ENCODE results near the gene SSBP1.
"Not testable (repeated sequence)": the region's sequence is repeated elsewhere in the genome, so short reads cannot be mapped to it uniquely, and the experiment has no call there.

The SSBP1 gene

DNA sequence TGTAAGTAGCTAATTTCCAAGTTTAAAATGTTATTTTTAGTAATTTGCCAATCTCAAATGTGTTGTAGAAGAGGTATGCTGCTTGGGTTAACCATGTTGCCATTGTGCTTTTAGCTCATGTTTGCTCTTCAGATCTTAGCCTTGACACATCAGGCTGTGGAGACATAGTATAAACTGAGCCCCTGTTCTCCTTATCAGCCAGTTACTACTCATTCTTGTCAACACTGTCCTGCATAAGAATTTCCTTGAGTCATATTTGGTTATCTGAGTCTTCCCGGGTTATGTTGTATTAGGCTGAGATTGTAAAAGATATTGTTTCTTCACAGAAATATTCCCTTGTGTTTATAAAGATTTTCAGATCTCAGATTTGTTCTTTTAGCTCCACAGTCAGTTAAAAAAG, 4.1 kb downstream of the SSBP1 start:
- H3K4me3 ChIP-seq (ENCODE audit: insufficient read length, low read depth) = no peak overlapping the region

DNA sequence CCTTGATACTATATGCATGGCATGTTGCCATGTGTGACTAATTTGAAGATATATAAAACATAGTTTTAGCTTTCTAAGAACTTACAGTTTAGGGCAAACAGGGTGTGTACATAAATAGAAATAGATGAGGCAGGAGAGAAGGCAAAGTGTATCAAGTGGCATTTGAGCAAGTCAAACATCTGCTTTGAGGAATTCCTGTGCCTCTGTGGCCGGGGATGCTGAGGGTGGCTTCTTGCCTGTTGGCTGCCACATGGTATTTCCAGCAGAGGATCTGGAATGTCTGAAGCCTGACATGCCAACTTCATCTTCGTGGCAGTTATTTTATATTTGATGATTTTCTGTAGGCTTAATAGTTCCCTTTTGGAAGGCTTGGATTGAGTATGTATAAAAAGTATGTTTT, 6.0 kb downstream of the SSBP1 start:
- no peak for DNase-seq (ENCODE audit: low read depth, low spot score)
- Histone ChIP-seq H3K27me3 (ENCODE audit: insufficient read depth, insufficient read length) (no peaks in the 10 kb centered on the region), H3K4me3 (ENCODE audit: insufficient read length, low read depth) (no peak overlapping the region), H3K36me3 (ENCODE audit: insufficient read depth, insufficient read length, low read length) (peaks cover 82% of the 10 kb centered on the region), H3K9me3 (ENCODE audit: insufficient read depth, low read length) (peaks cover 5% of the 10 kb centered on the region; the same call in 1 of the 2 replicates), H3K9ac (ENCODE audit: insufficient read length, low read depth) (no peak overlapping the region), H3K4me1 (ENCODE audit: insufficient read depth, insufficient read length) (no peaks in the 10 kb centered on the region)
- no peak for TF ChIP-seq ZNF274 (IDR thresholded peaks at IDR 0.05; ENCODE audit: low read depth, low read length)
- TF ChIP-seq YY1 (IDR thresholded peaks at IDR 0.05; ENCODE audit: insufficient read depth, insufficient read length) = no peak
- no peak for TF ChIP-seq SUZ12 (IDR thresholded peaks at IDR 0.05; ENCODE audit: extremely low read depth, insufficient read depth, insufficient read length)

More for the DNA sequence above, 4.1 kb downstream of the SSBP1 start:
- Histone ChIP-seq H3K4me1 (ENCODE audit: insufficient read depth, insufficient read length) (no peaks in the 10 kb centered on the region), H3K27me3 (ENCODE audit: insufficient read depth, insufficient read length) (no peaks in the 10 kb centered on the region), H3K9me3 (ENCODE audit: insufficient read depth, low read length) (no peaks in the 10 kb centered on the region), H3K9ac (ENCODE audit: insufficient read length, low read depth) (no peak overlapping the region), H3K36me3 (ENCODE audit: insufficient read depth, insufficient read length, low read length) (peaks cover 71% of the 10 kb centered on the region)
- TF ChIP-seq SUZ12 (IDR thresholded peaks at IDR 0.05; ENCODE audit: extremely low read depth, insufficient read depth, insufficient read length) (no peak), YY1 (IDR thresholded peaks at IDR 0.05; ENCODE audit: insufficient read depth, insufficient read length) (no peak), ZNF274 (IDR thresholded peaks at IDR 0.05; ENCODE audit: low read depth, low read length) (no peak)
- DNase-seq (ENCODE audit: low read depth, low spot score) = no peak

GRCh38 chr7:141748396-141748795, 10.2 kb downstream of the SSBP1 start:
- peaks cover 86% of the 10 kb centered on the region for H3K36me3 ChIP-seq (ENCODE audit: insufficient read depth, insufficient read length, low read length)
- no peak overlapping the region for H3K4me3 ChIP-seq (ENCODE audit: insufficient read length, low read depth)
- TF ChIP-seq SUZ12 (IDR thresholded peaks at IDR 0.05; ENCODE audit: extremely low read depth, insufficient read depth, insufficient read length) (no peak), ZNF274 (IDR thresholded peaks at IDR 0.05; ENCODE audit: low read depth, low read length) (no peak), YY1 (IDR thresholded peaks at IDR 0.05; ENCODE audit: insufficient read depth, insufficient read length) (no peak)
- no peaks in the 10 kb centered on the region for H3K27me3 ChIP-seq (ENCODE audit: insufficient read depth, insufficient read length)
- H3K4me1 ChIP-seq (ENCODE audit: insufficient read depth, insufficient read length) = no peaks in the 10 kb centered on the region
- no peak overlapping the region for H3K9ac ChIP-seq (ENCODE audit: insufficient read length, low read depth)
- peaks cover 45% of the 10 kb centered on the region for H3K9me3 ChIP-seq (ENCODE audit: insufficient read depth, low read length)
- no peak for DNase-seq (ENCODE audit: low read depth, low spot score)

- Histone ChIP-seq H3K36me3 (ENCODE audit: insufficient read depth, insufficient read length, low read length) (peaks cover 80% of the 10 kb centered on the region), H3K9me3 (ENCODE audit: insufficient read depth, low read length) (peaks cover 48% of the 10 kb centered on the region)
- H3K9ac ChIP-seq (ENCODE audit: insufficient read length, low read depth); DNase-seq (ENCODE audit: low read depth, low spot score); H3K4me3 ChIP-seq (ENCODE audit: insufficient read length, low read depth); H3K27me3 ChIP-seq (ENCODE audit: insufficient read depth, insufficient read length); H3K4me1 ChIP-seq (ENCODE audit: insufficient read depth, insufficient read length): not testable (repeated sequence)
Measured at GRCh38 chr7:141751904-141752303, 13.7 kb downstream of the SSBP1 start.

- Histone ChIP-seq H3K9me3 (ENCODE audit: insufficient read depth, low read length) (peaks cover 51% of the 10 kb centered on the region), H3K9ac (ENCODE audit: insufficient read length, low read depth) (no peak overlapping the region), H3K27me3 (ENCODE audit: insufficient read depth, insufficient read length) (no peaks in the 10 kb centered on the region), H3K36me3 (ENCODE audit: insufficient read depth, insufficient read length, low read length) (peaks cover 87% of the 10 kb centered on the region), H3K4me3 (ENCODE audit: insufficient read length, low read depth) (no peak overlapping the region), H3K4me1 (ENCODE audit: insufficient read depth, insufficient read length) (no peaks in the 10 kb centered on the region)
- TF ChIP-seq ZNF274 (IDR thresholded peaks at IDR 0.05; ENCODE audit: low read depth, low read length) (no peak), SUZ12 (IDR thresholded peaks at IDR 0.05; ENCODE audit: extremely low read depth, insufficient read depth, insufficient read length) (no peak), YY1 (IDR thresholded peaks at IDR 0.05; ENCODE audit: insufficient read depth, insufficient read length) (no peak)
- peak; percentile 39 for DNase-seq (ENCODE audit: low read depth, low spot score)
Measured at GRCh38 chr7:141752634-141753033, 14.5 kb downstream of the SSBP1 start.

DNA sequence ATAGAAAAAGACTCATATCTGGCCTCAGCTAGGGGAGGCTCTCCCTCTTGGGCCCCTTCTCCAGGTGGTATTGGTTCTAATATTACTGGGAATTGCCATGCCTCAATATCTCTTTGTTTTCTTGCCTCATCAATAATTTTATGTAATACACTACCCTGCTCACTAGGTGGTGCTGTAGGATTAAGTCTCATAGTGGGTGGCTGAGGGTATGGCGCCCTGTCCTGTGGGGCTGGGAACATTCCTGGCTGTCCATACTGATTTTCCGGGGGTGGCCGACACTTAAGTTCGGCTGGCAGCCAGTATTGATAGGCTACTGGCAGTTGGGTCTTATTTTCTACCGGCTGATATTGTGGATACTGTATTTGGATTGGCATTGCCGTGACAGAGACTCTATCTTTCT, 16.8 kb downstream of the SSBP1 start:
- no peak for TF ChIP-seq YY1 (IDR thresholded peaks at IDR 0.05; ENCODE audit: insufficient read depth, insufficient read length)
- no peak for TF ChIP-seq SUZ12 (IDR thresholded peaks at IDR 0.05; ENCODE audit: extremely low read depth, insufficient read depth, insufficient read length)
- TF ChIP-seq ZNF274 (IDR thresholded peaks at IDR 0.05; ENCODE audit: low read depth, low read length) = no peak
- peak; percentile 30 for DNase-seq (ENCODE audit: low read depth, low spot score)

DNA sequence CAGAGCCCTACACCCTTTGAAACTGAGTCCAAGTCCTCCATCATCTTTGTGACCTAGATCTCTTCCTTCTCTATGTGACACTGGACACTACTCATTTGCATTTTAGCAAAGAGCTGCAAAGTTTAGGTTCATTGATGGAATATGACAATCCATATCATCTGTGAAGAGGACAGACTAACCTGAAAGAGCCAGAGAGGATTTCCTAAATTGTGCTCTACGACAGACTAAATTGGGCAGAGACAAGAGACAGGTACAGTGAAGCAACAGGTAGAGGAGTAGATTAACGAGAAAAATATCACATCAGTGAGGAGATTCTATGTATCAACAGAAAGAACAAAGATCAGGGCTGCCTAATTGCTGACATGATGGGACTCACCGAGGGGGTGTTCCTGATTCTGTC, 25.6 kb downstream of the SSBP1 start, which contains the start of gene TAS2R3:
Gene TAS2R3, plus strand, starts transcription at position 301 of the 400 bp plus-strand sequence. Its CDS starts 62 bp downstream, at position 363.
- Histone ChIP-seq H3K4me3 (ENCODE audit: insufficient read length, low read depth) (no peak within 1 kb of the TSS), H3K4me1 (ENCODE audit: insufficient read depth, insufficient read length) (no peaks in the 10 kb centered on the region), H3K36me3 (ENCODE audit: insufficient read depth, insufficient read length, low read length) (peaks cover 33% of the 10 kb centered on the region), H3K27me3 (ENCODE audit: insufficient read depth, insufficient read length) (no peaks in the 10 kb centered on the region), H3K9ac (ENCODE audit: insufficient read length, low read depth) (no peak within 1 kb of the TSS), H3K9me3 (ENCODE audit: insufficient read depth, low read length) (peaks cover 16% of the 10 kb centered on the region; the same call in 1 of the 2 replicates)
- DNase-seq (ENCODE audit: low read depth, low spot score) = no peak
- TF ChIP-seq ZNF274 (IDR thresholded peaks at IDR 0.05; ENCODE audit: low read depth, low read length) = no peak
- no peak for TF ChIP-seq SUZ12 (IDR thresholded peaks at IDR 0.05; ENCODE audit: extremely low read depth, insufficient read depth, insufficient read length)
- no peak for TF ChIP-seq YY1 (IDR thresholded peaks at IDR 0.05; ENCODE audit: insufficient read depth, insufficient read length)

More for the DNA sequence above, 16.8 kb downstream of the SSBP1 start:
- peaks cover 79% of the 10 kb centered on the region for H3K36me3 ChIP-seq (ENCODE audit: insufficient read depth, insufficient read length, low read length)
- peaks cover 54% of the 10 kb centered on the region for H3K9me3 ChIP-seq (ENCODE audit: insufficient read depth, low read length)
- H3K9ac ChIP-seq (ENCODE audit: insufficient read length, low read depth) = no peak overlapping the region
- H3K4me1 ChIP-seq (ENCODE audit: insufficient read depth, insufficient read length) = no peaks in the 10 kb centered on the region
- H3K4me3 ChIP-seq (ENCODE audit: insufficient read length, low read depth) = no peak overlapping the region
- H3K27me3 ChIP-seq (ENCODE audit: insufficient read depth, insufficient read length) = no peaks in the 10 kb centered on the region

GRCh38 chr7:141770083-141770583, 32.0 kb downstream of the SSBP1 start:
- not testable (repeated sequence) for H3K9me3 ChIP-seq (ENCODE audit: insufficient read depth, low read length); H3K27me3 ChIP-seq (ENCODE audit: insufficient read depth, insufficient read length); DNase-seq (ENCODE audit: low read depth, low spot score); H3K9ac ChIP-seq (ENCODE audit: insufficient read length, low read depth); H3K36me3 ChIP-seq (ENCODE audit: insufficient read depth, insufficient read length, low read length); H3K4me1 ChIP-seq (ENCODE audit: insufficient read depth, insufficient read length); H3K4me3 ChIP-seq (ENCODE audit: insufficient read length, low read depth)

Data from NT2/D1 (cell line).